Astrocyte (in vitro differentiated cells and primary cell): Measurements from ENCODE around the gene IRX6.

Experiments used
- EZH2 ChIP-seq: IDR thresholded peaks from 2 replicates; pipeline ENCODE4 v1.6.1; 2012; ENCODE audit warnings: mild to moderate bottlenecking, low read length, inconsistent platforms; ENCODE audit not compliant: insufficient read depth
- TF ChIP-seq, protein P1 (sequence below): IDR thresholded peaks from 2 replicates; pipeline ENCODE4 v1.5.1; 2011; ENCODE audit warnings: low read depth, mild to moderate bottlenecking, inconsistent platforms, low read length, moderate library complexity; ENCODE audit not compliant: insufficient read depth

DNA sequence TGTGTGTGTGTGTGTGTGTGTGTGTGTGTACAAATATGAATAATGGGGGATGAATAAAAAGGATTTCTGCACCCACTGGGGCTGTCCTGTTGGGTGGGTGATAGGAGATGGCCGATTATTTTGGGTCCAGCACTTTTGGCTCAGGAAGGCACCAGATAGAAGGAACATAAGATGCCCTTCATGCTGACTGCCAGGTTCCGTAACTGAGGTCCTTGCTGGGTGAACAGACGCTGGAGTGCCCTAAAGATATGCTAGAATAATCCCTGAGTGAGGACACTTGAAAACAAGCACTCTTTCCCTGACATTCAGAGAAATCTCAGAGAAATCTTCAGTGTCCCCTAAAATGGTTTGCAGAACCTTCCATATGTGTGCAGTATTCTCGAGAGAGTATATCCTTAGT, 17.7 kb downstream of the IRX6 start:
- TF ChIP-seq, protein P1, sequence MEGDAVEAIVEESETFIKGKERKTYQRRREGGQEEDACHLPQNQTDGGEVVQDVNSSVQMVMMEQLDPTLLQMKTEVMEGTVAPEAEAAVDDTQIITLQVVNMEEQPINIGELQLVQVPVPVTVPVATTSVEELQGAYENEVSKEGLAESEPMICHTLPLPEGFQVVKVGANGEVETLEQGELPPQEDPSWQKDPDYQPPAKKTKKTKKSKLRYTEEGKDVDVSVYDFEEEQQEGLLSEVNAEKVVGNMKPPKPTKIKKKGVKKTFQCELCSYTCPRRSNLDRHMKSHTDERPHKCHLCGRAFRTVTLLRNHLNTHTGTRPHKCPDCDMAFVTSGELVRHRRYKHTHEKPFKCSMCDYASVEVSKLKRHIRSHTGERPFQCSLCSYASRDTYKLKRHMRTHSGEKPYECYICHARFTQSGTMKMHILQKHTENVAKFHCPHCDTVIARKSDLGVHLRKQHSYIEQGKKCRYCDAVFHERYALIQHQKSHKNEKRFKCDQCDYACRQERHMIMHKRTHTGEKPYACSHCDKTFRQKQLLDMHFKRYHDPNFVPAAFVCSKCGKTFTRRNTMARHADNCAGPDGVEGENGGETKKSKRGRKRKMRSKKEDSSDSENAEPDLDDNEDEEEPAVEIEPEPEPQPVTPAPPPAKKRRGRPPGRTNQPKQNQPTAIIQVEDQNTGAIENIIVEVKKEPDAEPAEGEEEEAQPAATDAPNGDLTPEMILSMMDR = no peak
- TF ChIP-seq EZH2 = no peak
